Inflammatory macrophage treated with lipopolysaccharide for 4 hours (primary cell): Measurements from ENCODE around the gene LPGAT1.
A peak's percentile ranks its signal among the peaks of the same experiment; 100 is the strongest.

Experiments
- DNase-seq: peaks from one replicate; pipeline ENCODE4 v3.0.0-alpha.2; 2020

Gene LPGAT1

GRCh38 chr1:211827051-211827450 is 3.5 kb downstream of the LPGAT1 start:
- DNase-seq = no peak

GRCh38 chr1:211825980-211826379 is 4.6 kb downstream of the LPGAT1 start:
- no peak for DNase-seq

GRCh38 chr1:211822677-211823407 is 7.7 kb downstream of the LPGAT1 start:
- peak; percentile 87 for DNase-seq

- DNase-seq = peak; percentile 75
Observed at GRCh38 chr1:211816586-211816985, 14.0 kb downstream of the LPGAT1 start.

- DNase-seq = no peak
Observed at GRCh38 chr1:211814313-211814712, 16.2 kb downstream of the LPGAT1 start.

GRCh38 chr1:211813590-211813989 is 17.0 kb downstream of the LPGAT1 start:
- no peak for DNase-seq

- no peak for DNase-seq
Observed at GRCh38 chr1:211812584-211812983, 18.0 kb downstream of the LPGAT1 start.

- no peak for DNase-seq
Observed at GRCh38 chr1:211811848-211812247, 18.7 kb downstream of the LPGAT1 start.

GRCh38 chr1:211811126-211811525 is 19.4 kb downstream of the LPGAT1 start:
- no peak for DNase-seq

GRCh38 chr1:211808475-211808874 is 22.1 kb downstream of the LPGAT1 start:
- DNase-seq = no peak

GRCh38 chr1:211804915-211805314 is 25.6 kb downstream of the LPGAT1 start:
- DNase-seq = no peak

- no peak for DNase-seq
Observed at GRCh38 chr1:211800925-211801607, 29.5 kb downstream of the LPGAT1 start.

- peak; percentile 23 for DNase-seq
Observed at GRCh38 chr1:211797994-211798393, 32.6 kb downstream of the LPGAT1 start.

- no peak for DNase-seq
Observed at GRCh38 chr1:211791979-211792378, 38.6 kb downstream of the LPGAT1 start.

GRCh38 chr1:211789641-211790464 is 40.7 kb downstream of the LPGAT1 start:
- DNase-seq = no peak

GRCh38 chr1:211788626-211789025 is 41.9 kb downstream of the LPGAT1 start:
- no peak for DNase-seq

- DNase-seq = no peak
Observed at GRCh38 chr1:211783897-211784296, 46.7 kb downstream of the LPGAT1 start.

GRCh38 chr1:211783266-211783665 is 47.3 kb downstream of the LPGAT1 start:
- no peak for DNase-seq

- no peak for DNase-seq
Observed at GRCh38 chr1:211781260-211781659, 49.3 kb downstream of the LPGAT1 start.

GRCh38 chr1:211775170-211775569 is 55.4 kb downstream of the LPGAT1 start:
- DNase-seq = no peak

- no peak for DNase-seq
Observed at GRCh38 chr1:211764701-211765100, 65.9 kb downstream of the LPGAT1 start.

- no peak for DNase-seq
Observed at GRCh38 chr1:211762206-211762605, 68.4 kb downstream of the LPGAT1 start.

- DNase-seq = peak; percentile 89
Observed at GRCh38 chr1:211761400-211761799, 69.2 kb downstream of the LPGAT1 start.
